Stimulated activated CD8-positive, alpha-beta memory T cell treated with anti-CD3 and anti-CD28 coated beads, Interleukin-7, amount 100 ng/mL, for 48 hours (primary cell): Measurements from ENCODE around the gene SCNN1B.
"Not testable (repeated sequence)": the region's sequence is repeated elsewhere in the genome, so short reads cannot be mapped to it uniquely, and the experiment has no call there.

Experiments
- DNase-seq, 2 donors: peaks; one replicate each; pipeline ENCODE4 v3.0.0-alpha.2; 2020; ENCODE audit warnings: low read depth in 1 of 2; ENCODE audit errors: extremely low read depth in 1 of 2

SCNN1B gene

GRCh38 chr16:23302045-23302956 lies at the start of gene SCNN1B:
TSS of gene SCNN1B (plus strand) at chr16:23302302. CDS start at chr16:23348600, 46,298 bp downstream.
- DNase-seq = no peak

- DNase-seq = no peak
These were observed 49.8 kb upstream of the SCNN1B start for GRCh38 chr16:23252310-23252709.

- DNase-seq = not testable (repeated sequence)
These were observed 48.5 kb upstream of the SCNN1B start for GRCh38 chr16:23253650-23254049.

- no peak for DNase-seq
These were observed 47.8 kb upstream of the SCNN1B start for GRCh38 chr16:23254338-23254737.

- no peak for DNase-seq
These were observed 47.1 kb upstream of the SCNN1B start for GRCh38 chr16:23255000-23255399.

GRCh38 chr16:23256440-23256839 lies 45.7 kb upstream of the SCNN1B start:
- no peak for DNase-seq

GRCh38 chr16:23257682-23258081 lies 44.4 kb upstream of the SCNN1B start:
- DNase-seq = no peak

GRCh38 chr16:23258919-23259237 lies 43.2 kb upstream of the SCNN1B start:
- no peak for DNase-seq

- DNase-seq = no peak
These were observed 34.5 kb upstream of the SCNN1B start for GRCh38 chr16:23267647-23268046.

- no peak for DNase-seq
These were observed 33.5 kb upstream of the SCNN1B start for GRCh38 chr16:23268561-23268960.

- no peak for DNase-seq
These were observed 32.7 kb upstream of the SCNN1B start for GRCh38 chr16:23269248-23269953.

- no peak for DNase-seq
These were observed 31.4 kb upstream of the SCNN1B start for GRCh38 chr16:23270654-23271053.

GRCh38 chr16:23274968-23275367 lies 27.1 kb upstream of the SCNN1B start:
- DNase-seq = no peak

GRCh38 chr16:23276821-23277220 lies 25.3 kb upstream of the SCNN1B start:
- no peak for DNase-seq

GRCh38 chr16:23278031-23278430 lies 24.1 kb upstream of the SCNN1B start:
- no peak for DNase-seq

- DNase-seq = no peak
These were observed 22.4 kb upstream of the SCNN1B start for GRCh38 chr16:23279721-23280153.

- DNase-seq = no peak
These were observed 21.6 kb upstream of the SCNN1B start for GRCh38 chr16:23280483-23280967.

GRCh38 chr16:23282568-23282967 lies 19.5 kb upstream of the SCNN1B start:
- no peak for DNase-seq

GRCh38 chr16:23283571-23283970 lies 18.5 kb upstream of the SCNN1B start:
- no peak for DNase-seq

GRCh38 chr16:23284584-23284983 lies 17.5 kb upstream of the SCNN1B start:
- no peak for DNase-seq

- no peak for DNase-seq
These were observed 16.0 kb upstream of the SCNN1B start for GRCh38 chr16:23286131-23286532.

GRCh38 chr16:23288209-23288608 lies 13.9 kb upstream of the SCNN1B start:
- no peak for DNase-seq
